ENCODE data around the gene GSTA4.

Gene GSTA4

GRCh38 chr6:52995089-52995912, at the start of gene GSTA4:
GSTA4 (minus strand) TSS chr6:52995284; CDS start chr6:52994243, 1,041 bp downstream.
- Histone ChIP-seq H3K27ac (peak within 1 kb of the TSS; percentile 32 to 99 (median 95)), H3K4me3 (peak within 1 kb of the TSS; percentile 58 to 84 (median 70))

- Histone ChIP-seq H3K4me3 (no peak overlapping the region), H3K27ac (no peak overlapping the region)
Observed at GRCh38 chr6:53044572-53044971, 49.5 kb upstream of the GSTA4 start.

DNA sequence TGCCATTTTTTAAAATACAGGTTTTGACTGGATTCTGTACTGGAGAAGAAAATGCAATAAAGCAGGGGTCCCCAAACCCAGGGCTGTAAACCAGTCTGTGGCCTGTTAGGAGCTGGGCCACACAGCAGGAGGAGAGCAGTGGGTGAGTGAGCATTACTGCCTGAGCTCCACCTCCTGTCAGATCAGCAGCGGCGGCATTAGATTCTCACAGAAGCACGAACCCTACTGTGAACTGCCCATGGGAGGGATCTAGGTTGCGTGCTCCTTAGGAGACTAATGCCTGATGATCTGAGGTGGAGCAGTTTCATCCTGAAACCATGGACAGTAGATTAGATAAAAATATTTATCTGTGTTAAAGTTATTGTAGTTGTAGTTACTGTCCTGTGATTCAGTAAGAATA, 49.0 kb upstream of the GSTA4 start:
- H3K4me3 ChIP-seq: no peak overlapping the region
- H3K27ac ChIP-seq: peak overlapping the region in 2 of 21 experiments; percentile 39 to 79

- Histone ChIP-seq H3K4me3 (no peak overlapping the region), H3K27ac (peak overlapping the region in 7 of 21 experiments; percentile 13 to 79 (median 33))
Observed at GRCh38 chr6:53043581-53043980, 48.5 kb upstream of the GSTA4 start.

DNA sequence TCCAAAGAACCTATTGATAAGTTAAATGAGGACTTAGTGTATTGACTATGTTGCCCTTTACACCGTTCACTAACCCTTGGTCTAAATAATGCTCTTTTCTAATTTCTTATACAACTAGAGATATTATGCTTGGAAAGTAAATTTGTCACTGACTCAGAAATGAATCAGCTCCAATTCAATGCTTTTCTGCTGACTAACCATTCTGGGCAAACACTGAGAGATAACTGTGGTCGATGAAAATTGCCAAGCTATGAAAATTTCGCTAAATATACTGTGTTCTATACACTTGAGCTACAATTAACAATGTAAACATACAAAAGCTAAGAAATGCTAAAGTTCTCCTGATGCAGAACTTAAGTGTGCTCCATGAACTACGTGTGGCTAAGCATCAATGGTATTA, 47.0 kb upstream of the GSTA4 start:
- no peak overlapping the region for H3K4me3 ChIP-seq
- H3K27ac ChIP-seq: peak overlapping the region in 6 of 21 experiments; percentile 13 to 79 (median 46)

DNA sequence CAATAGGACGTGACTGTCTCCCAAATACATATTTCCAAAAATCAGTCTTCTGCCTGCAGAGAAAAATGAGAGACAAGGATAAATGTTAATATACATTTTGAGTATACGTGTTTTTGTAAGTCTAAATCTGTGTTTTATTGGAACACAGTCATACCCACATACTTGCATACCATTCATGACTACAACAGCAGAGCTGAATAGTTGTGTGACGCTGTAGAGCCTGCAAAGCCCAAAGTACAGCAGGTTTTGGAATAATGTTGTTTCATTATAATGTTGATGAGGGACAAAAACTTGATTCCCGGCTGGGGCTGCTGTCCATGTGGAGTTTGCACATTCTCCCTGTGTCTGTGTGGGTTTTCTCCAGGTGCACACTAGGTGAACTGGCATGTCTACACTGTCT, 46.3 kb upstream of the GSTA4 start:
- peak overlapping the region in 3 of 21 experiments; percentile 18 to 79 (median 59) for H3K27ac ChIP-seq
- H3K4me3 ChIP-seq: no peak overlapping the region

GRCh38 chr6:53038596-53038995, 43.5 kb upstream of the GSTA4 start:
- Histone ChIP-seq H3K4me3 (no peak overlapping the region), H3K27ac (no peak overlapping the region)

DNA sequence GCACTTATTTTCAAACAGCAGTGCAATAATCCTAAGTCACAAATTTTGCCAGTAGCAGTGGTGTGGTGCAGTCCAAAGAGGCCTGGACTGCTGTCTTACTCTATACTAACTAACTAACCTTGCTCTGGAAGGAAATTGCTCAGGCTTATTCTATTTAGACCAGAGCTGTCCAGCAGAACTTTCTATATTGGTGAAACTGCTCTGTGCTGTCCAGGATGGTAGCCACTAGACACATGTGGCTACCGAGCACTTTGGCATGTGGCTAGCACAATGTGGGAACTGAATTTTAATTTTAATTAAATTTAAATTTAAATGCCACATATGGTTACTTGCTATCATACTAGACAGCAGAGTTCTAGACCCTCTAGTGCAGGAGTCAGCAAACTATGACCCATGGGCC, 43.1 kb upstream of the GSTA4 start:
- no peak overlapping the region for H3K4me3 ChIP-seq
- no peak overlapping the region for H3K27ac ChIP-seq

DNA sequence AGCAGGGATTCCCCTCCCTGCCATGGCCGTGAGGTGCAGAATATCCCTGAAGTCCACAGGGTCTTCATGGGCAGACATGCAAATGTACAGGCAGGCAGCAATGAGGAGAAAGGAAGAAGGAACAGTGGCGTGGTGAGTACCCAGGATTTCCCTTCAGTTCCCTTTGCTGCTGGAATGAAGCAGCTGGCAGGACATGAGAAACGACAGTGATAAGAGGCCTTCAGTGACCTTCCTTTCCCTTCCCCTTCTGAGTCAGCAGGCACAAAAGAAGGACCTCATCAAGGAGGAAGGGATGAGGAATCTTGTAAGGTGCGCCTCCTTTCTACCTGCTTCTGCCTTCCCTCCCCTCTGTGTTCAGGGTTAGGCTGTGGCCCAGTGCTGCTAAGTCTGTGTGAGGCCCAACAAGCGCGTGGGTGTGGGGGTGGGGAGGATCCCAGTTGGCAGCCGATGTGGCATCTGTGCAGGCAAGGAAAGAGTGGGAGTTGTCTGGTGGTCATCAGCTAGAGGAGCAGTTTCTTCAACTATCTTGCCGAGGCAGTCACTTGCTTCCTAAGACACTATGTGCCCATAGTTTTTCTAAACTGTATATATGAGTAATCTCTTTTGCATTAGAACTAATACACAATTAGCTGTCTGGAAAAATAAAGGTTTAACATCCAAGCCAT, 40.6 kb upstream of the GSTA4 start:
- H3K27ac ChIP-seq: peak overlapping the region in 1 of 21 experiments; percentile 9
- no peak overlapping the region for H3K4me3 ChIP-seq

- Histone ChIP-seq H3K27ac (peak overlapping the region in 1 of 21 experiments; percentile 43), H3K4me3 (no peak overlapping the region)
Observed at GRCh38 chr6:53033764-53034163, 38.7 kb upstream of the GSTA4 start.

- peak overlapping the region in 3 of 21 experiments; percentile 17 to 48 (median 31) for H3K27ac ChIP-seq
Observed at GRCh38 chr6:53032849-53033248, 37.8 kb upstream of the GSTA4 start.

GRCh38 chr6:53031281-53031680, 36.2 kb upstream of the GSTA4 start:
- Histone ChIP-seq H3K4me3 (no peak overlapping the region), H3K27ac (no peak overlapping the region)

More at GRCh38 chr6:53032849-53033248, 37.8 kb upstream of the GSTA4 start:
- H3K4me3 ChIP-seq: no peak overlapping the region

- Histone ChIP-seq H3K4me3 (no peak overlapping the region), H3K27ac (no peak overlapping the region)
Observed at GRCh38 chr6:53029761-53030160, 34.7 kb upstream of the GSTA4 start.

- H3K4me3 ChIP-seq: no peak overlapping the region
- H3K27ac ChIP-seq: no peak overlapping the region
Observed at GRCh38 chr6:53029257-53029656, 34.2 kb upstream of the GSTA4 start.

GRCh38 chr6:53028467-53028866, 33.4 kb upstream of the GSTA4 start:
- Histone ChIP-seq H3K27ac (no peak overlapping the region), H3K4me3 (no peak overlapping the region)

- Histone ChIP-seq H3K27ac (peak overlapping the region in 1 of 21 experiments; percentile 8), H3K4me3 (no peak overlapping the region)
Observed at GRCh38 chr6:53027131-53027718, 32.1 kb upstream of the GSTA4 start.

- Histone ChIP-seq H3K4me3 (no peak overlapping the region), H3K27ac (no peak overlapping the region)
Observed at GRCh38 chr6:53026526-53026925, 31.4 kb upstream of the GSTA4 start.

GRCh38 chr6:53023323-53023722, 28.2 kb upstream of the GSTA4 start:
- H3K4me3 ChIP-seq: no peak overlapping the region
- H3K27ac ChIP-seq: no peak overlapping the region

DNA sequence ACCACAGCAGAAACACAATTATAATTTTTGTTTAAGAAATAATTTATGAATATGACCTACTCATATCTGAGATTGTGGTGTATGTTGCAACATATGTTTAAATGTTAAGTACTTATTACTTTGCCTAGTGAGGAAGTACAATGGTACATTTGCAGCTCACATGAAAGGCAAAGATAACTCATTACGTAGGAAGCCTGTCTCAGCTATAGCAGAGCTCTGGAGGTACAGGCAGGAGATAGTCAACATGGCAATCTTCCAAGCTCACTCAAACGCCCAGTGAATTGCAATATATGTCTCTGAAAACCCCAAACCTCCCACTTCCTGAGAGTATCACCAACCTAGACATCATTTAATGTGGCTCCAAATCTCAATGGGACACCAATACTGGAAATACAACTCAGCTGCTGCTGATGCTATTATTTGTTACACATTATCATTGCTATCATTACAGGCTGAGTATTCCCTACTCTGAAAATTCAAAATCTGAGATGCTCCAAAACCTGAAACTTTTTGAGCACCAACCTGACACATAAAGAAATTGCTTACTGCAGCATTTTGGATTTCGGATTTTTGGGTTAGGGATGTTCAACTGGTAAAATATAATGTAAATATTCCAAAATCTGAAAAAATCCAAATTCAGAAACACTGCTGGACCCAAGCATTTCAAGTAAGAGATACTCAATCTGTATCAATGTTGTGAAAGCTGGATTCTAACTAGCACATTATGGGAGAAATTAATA, 25.1 kb upstream of the GSTA4 start:
- no peak overlapping the region for H3K4me3 ChIP-seq
- no peak overlapping the region for H3K27ac ChIP-seq

DNA sequence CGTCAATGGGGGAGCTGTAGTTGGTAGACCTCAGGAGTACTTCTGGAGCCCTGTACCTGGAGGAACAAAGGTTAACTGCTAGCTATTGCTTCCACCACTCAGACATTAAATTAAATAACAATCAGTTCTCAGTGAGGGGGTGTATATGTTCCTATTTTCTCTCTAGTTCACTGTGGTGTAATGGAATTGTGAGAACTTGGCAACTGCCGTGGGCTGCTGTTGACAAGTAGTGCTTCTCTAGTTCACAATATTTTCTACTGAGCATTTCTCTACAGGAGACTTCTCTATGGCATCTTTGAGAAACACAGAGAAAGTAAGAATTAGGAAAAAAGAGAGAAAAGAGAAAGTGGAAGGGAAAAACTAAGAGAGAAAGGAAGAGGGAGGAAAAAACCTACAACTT, 23.4 kb upstream of the GSTA4 start:
- Histone ChIP-seq H3K4me3 (no peak overlapping the region), H3K27ac (no peak overlapping the region)
